SU-DHL-6 (cell line): ENCODE measurements around the gene CYP4F2.

Experiments used
- CTCF ChIP-seq: fragments of 200-600 bp; sonication (generic); IDR thresholded peaks from one replicate; pipeline ENCODE4 v1.5.1; 2017; ENCODE audit warnings: antibody characterized with exemption, mild to moderate bottlenecking, low read length, moderate library complexity; ENCODE audit not compliant: insufficient read depth, poor library complexity, severe bottlenecking
- EZH2phosphoT487 ChIP-seq: fragments of 200-600 bp; sonication (generic), shearing (Covaris generic); conservative IDR thresholded peaks from 2 replicates; pipeline ENCODE4 v1.6.1; 2018; ENCODE audit warnings: mild to moderate bottlenecking, antibody characterized with exemption, low read length, moderate library complexity, mixed read lengths

DNA sequence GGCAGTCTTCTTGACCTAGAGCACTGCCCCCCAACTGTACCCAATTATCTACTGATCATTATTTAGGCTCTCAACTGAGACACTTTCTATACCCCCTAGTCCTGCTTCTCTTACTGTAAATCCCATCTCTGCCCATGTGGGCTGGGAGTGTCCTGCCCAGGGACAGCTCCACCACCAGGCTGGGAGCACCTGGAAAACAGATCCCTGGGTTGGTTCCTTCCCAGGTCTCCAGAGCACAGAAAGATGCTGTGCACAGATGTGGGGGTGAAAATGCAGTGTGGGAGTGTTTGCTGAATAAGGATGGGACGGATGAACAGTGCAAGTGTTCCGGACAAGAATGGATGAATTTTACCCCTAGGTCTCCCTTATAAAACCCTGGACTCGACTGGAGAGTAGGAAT lies 12.7 kb downstream of the CYP4F2 start:
- TF ChIP-seq CTCF: no peak
- TF ChIP-seq EZH2phosphoT487: no peak
